H1 (cell line): ENCODE measurements around the gene CRTC2. TPM values are rescaled to one million over a fixed set of nuclear protein-coding genes. Genes with fewer than 3 reads are reported as not detected.

Experiments used
- CTCF ChIA-PET: fragments of 300-600 bp; sonication (Branson Sonifier 250); formaldehyde crosslinking; loops from one replicate; lab custom pipeline; 2021; ENCODE audit not compliant: partially characterized antibody; lab: Charles Lee
- POLR2A ChIA-PET: fragments of 300-600 bp; sonication (Branson Sonifier 250); formaldehyde crosslinking; loops from one replicate; lab custom pipeline; 2021; ENCODE audit warnings: inconsistent platforms; ENCODE audit not compliant: partially characterized antibody; lab: Charles Lee
- DNase-seq, 2 experiments: peaks; one replicate each; pipeline versions ENCODE4 v3.0.0 to v3.0.0-alpha.2; 2010 to 2022; ENCODE audit warnings: low spot score in 2 of 2, low read depth in 1 of 2, mixed read lengths in 1 of 2
- FAIRE-seq: peaks from 2 replicates; lab custom pipeline; 2011; peaks lifted over from hg19 to GRCh38; lab: Jason Lieb, UNC
- H2AFZ ChIP-seq: 2 replicates; pipeline ENCODE4 v1.8.1; 2012; ENCODE audit warnings: low read length, inconsistent platforms
- H2AK5ac ChIP-seq: 2 replicates; pipeline ENCODE4 v1.6.1; 2013; ENCODE audit warnings: low read depth, low read length
- H2BK120ac ChIP-seq: replicated peaks from 2 replicates; pipeline ENCODE3; 2013; ENCODE audit warnings: low read depth, low read length, inconsistent platforms
- H2BK12ac ChIP-seq: 2 replicates; pipeline ENCODE4 v1.6.1; 2013; ENCODE audit warnings: low read depth, low read length
- H2BK15ac ChIP-seq: 2 replicates; pipeline ENCODE4 v1.6.1; 2013; ENCODE audit warnings: low read length
- H2BK20ac ChIP-seq: 2 replicates; pipeline ENCODE4 v1.6.1; 2013; ENCODE audit warnings: low read length
- H2BK5ac ChIP-seq: 2 replicates; pipeline ENCODE4 v1.6.1; 2013; ENCODE audit warnings: low read depth, low read length
- H3K14ac ChIP-seq: 2 replicates; pipeline ENCODE4 v1.6.1; 2013; ENCODE audit warnings: inconsistent platforms; ENCODE audit not compliant: insufficient read length
- H3K18ac ChIP-seq: 2 replicates; pipeline ENCODE4 v1.6.1; 2013; ENCODE audit warnings: low read length; ENCODE audit errors: extremely low read depth
- H3K23ac ChIP-seq: 2 replicates; pipeline ENCODE4 v1.6.1; 2013; ENCODE audit warnings: inconsistent platforms; ENCODE audit not compliant: insufficient read length
- H3K23me2 ChIP-seq: 2 replicates; pipeline ENCODE4 v1.6.1; 2013; ENCODE audit warnings: low read depth, low read length
- H3K27ac ChIP-seq: 2 replicates; pipeline ENCODE4 v1.6.1; 2011; ENCODE audit warnings: low read depth, low read length, inconsistent platforms
- H3K27me3 ChIP-seq, 4 experiments: replicated peaks in 1 of 4; 1 replicate in 1 of 4; 2 replicates in 3 of 4; pipeline versions ENCODE4 v1.6.1 to v1.8.1; 2011 to 2013; ENCODE audit warnings: low read length in 3 of 4, mild to moderate bottlenecking in 3 of 4, inconsistent platforms in 2 of 4, mixed read lengths in 2 of 4, moderate library complexity in 1 of 4; ENCODE audit not compliant: control insufficient read depth in 3 of 4, insufficient read depth in 3 of 4; ENCODE audit errors: extremely low read depth in 1 of 4
- H3K36me3 ChIP-seq, 4 experiments: 2 replicates each; pipeline versions ENCODE4 v1.6.1 to v1.8.1; 2011 to 2013; ENCODE audit warnings: mild to moderate bottlenecking in 4 of 4, low read length in 3 of 4, moderate library complexity in 2 of 4, control low read depth in 1 of 4, inconsistent platforms in 1 of 4; ENCODE audit not compliant: insufficient read depth in 4 of 4, control insufficient read depth in 2 of 4
- H3K4ac ChIP-seq: replicated peaks from 2 replicates; pipeline ENCODE3; 2013; ENCODE audit warnings: low read length, low read depth, mixed read lengths, inconsistent platforms; ENCODE audit not compliant: insufficient read length
- H3K4me1 ChIP-seq, 4 experiments: replicated peaks in 1 of 4; 1 replicate in 1 of 4; 2 replicates in 3 of 4; pipeline versions ENCODE4 v1.6.1 to v1.8.1; 2011 to 2013; ENCODE audit warnings: low read length in 3 of 4, inconsistent platforms in 2 of 4, mixed read lengths in 1 of 4; ENCODE audit not compliant: insufficient read depth in 4 of 4, control insufficient read depth in 3 of 4
- H3K4me2 ChIP-seq, 2 experiments: 2 replicates each; pipeline versions ENCODE4 v1.6.1 to v1.8.1; 2011 to 2013; ENCODE audit warnings: low read depth in 2 of 2, low read length in 2 of 2, control low read depth in 1 of 2, inconsistent platforms in 1 of 2, mild to moderate bottlenecking in 1 of 2; ENCODE audit not compliant: insufficient read depth in 1 of 2
- H3K4me3 ChIP-seq, 4 experiments: fragments of 200-600, 300-600 bp in 1 of 4; sonication (generic), shearing (Covaris generic), sonication (Bioruptor Twin) in 1 of 4; 2 replicates each; pipeline versions ENCODE4 v1.5.1 to v1.8.1; 2011 to 2016; ENCODE audit warnings: low read length in 4 of 4, low read depth in 3 of 4, control low read depth in 2 of 4, inconsistent platforms in 2 of 4, mild to moderate bottlenecking in 2 of 4, mixed read lengths in 1 of 4, moderate library complexity in 1 of 4; ENCODE audit not compliant: insufficient read depth in 2 of 4; ENCODE audit errors: extremely low read depth in 1 of 4
- H3K56ac ChIP-seq: replicated peaks from 2 replicates; pipeline ENCODE3; 2013; ENCODE audit warnings: low read depth, mild to moderate bottlenecking, mixed read lengths, low read length, inconsistent platforms; ENCODE audit not compliant: insufficient read length
- H3K79me1 ChIP-seq: 2 replicates; pipeline ENCODE4 v1.6.1; 2013; ENCODE audit warnings: low read depth, low read length, control low read depth
- H3K79me2 ChIP-seq, 2 experiments: 2 replicates each; pipeline versions ENCODE4 v1.6.1 to v1.8.1; 2012 to 2013; ENCODE audit warnings: low read length in 2 of 2, mild to moderate bottlenecking in 2 of 2, inconsistent platforms in 1 of 2; ENCODE audit not compliant: insufficient read depth in 2 of 2, control insufficient read depth in 1 of 2
- H3K9ac ChIP-seq, 4 experiments: replicated peaks in 1 of 4; 1 replicate in 1 of 4; 2 replicates in 3 of 4; pipeline versions ENCODE4 v1.6.1 to v1.8.1; 2011 to 2013; ENCODE audit warnings: low read depth in 3 of 4, low read length in 3 of 4, control low read depth in 2 of 4, mild to moderate bottlenecking in 2 of 4, moderate library complexity in 2 of 4, inconsistent platforms in 1 of 4; ENCODE audit errors: extremely low read depth in 1 of 4
- H3K9me3 ChIP-seq, 2 experiments: 2 replicates each; pipeline versions ENCODE4 v1.6.1 to v1.8.1; 2012 to 2013; ENCODE audit warnings: mild to moderate bottlenecking in 2 of 2, moderate library complexity in 2 of 2, control low read depth in 1 of 2, inconsistent platforms in 1 of 2, low read depth in 1 of 2, low read length in 1 of 2, mixed read lengths in 1 of 2; ENCODE audit not compliant: insufficient read depth in 2 of 2
- H4K20me1 ChIP-seq, 2 experiments: replicated peaks in 1 of 2; 2 replicates each; pipeline versions ENCODE3 to v1.8.1; 2011 to 2013; ENCODE audit warnings: inconsistent platforms in 2 of 2, low read length in 2 of 2, mild to moderate bottlenecking in 1 of 2; ENCODE audit not compliant: insufficient read depth in 2 of 2, control insufficient read depth in 1 of 2
- H4K5ac ChIP-seq: 2 replicates; pipeline ENCODE4 v1.6.1; 2013; ENCODE audit warnings: low read length, low read depth, mixed read lengths, inconsistent platforms; ENCODE audit not compliant: insufficient read length
- H4K8ac ChIP-seq: 2 replicates; pipeline ENCODE4 v1.8.0; 2013; ENCODE audit warnings: mild to moderate bottlenecking, moderate library complexity, low read length, inconsistent platforms; ENCODE audit not compliant: insufficient read depth; ENCODE audit errors: extremely low read depth
- H4K91ac ChIP-seq: replicated peaks from 2 replicates; pipeline ENCODE3; 2013; ENCODE audit warnings: low read length, mixed read lengths, inconsistent platforms; ENCODE audit not compliant: insufficient read length
- HDAC2 ChIP-seq, 2 experiments: fragments of 300-600 bp in 1 of 2; sonication (generic) in 1 of 2; IDR thresholded peaks; 2 replicates each; pipeline ENCODE4 v1.6.1; 2011 to 2012; ENCODE audit warnings: low read depth in 2 of 2, low read length in 2 of 2, mild to moderate bottlenecking in 2 of 2, moderate library complexity in 2 of 2, borderline replicate concordance in 1 of 2, inconsistent platforms in 1 of 2
- HDAC6 ChIP-seq: IDR thresholded peaks from one replicate; pipeline ENCODE4 v1.7.1; 2012; ENCODE audit warnings: low read depth, mild to moderate bottlenecking, inconsistent platforms, low read length, moderate library complexity
- WGBS, 2 experiments: shearing (Covaris generic) in 1 of 2; methylation state at CpG; one replicate each; pipeline versions ENCODE4 v1.1.6 to v1.1.7; 2013 to 2015; ENCODE audit warnings: low lambda C conversion rate in 2 of 2, mixed read lengths in 2 of 2, inconsistent platforms in 1 of 2, low coverage in 1 of 2, missing lambda C conversion rate in 1 of 2; ENCODE audit not compliant: insufficient replicate concordance in 2 of 2, insufficient coverage in 1 of 2, insufficient read length in 1 of 2; ENCODE audit errors: extremely low coverage in 1 of 2, missing lambda C conversion rate in 1 of 2; 5-methylcytosine and 5-hydroxymethylcytosine counted together
- polyA plus RNA-seq, 7 experiments: library from polyadenylated mRNA; depleted of rRNA in 3 of 7; stranded (reverse) in 5 of 7; unstranded in 2 of 7; fragments of >200 nt in 5 of 7; fragments of 200-250 nt in 2 of 7; gene quantifications; 1 replicate in 5 of 7; 2 replicates in 1 of 7; 4 replicates in 1 of 7; pipeline versions ENCODE4 v1.2.1 to v1.2.3, GENCODE V29; 2011 to 2013; ENCODE audit warnings: missing spikeins in 2 of 7, mixed read lengths in 2 of 7
- total RNA-seq: library from RNA; stranded (reverse); fragmentation: NEBNext Ultra II Directional; extraction: Animal tissue kit (Norgen Biotek cat#: 25700); gene quantifications from 2 replicates; pipeline ENCODE4 v1.2.1, GENCODE V29; 2021

CRTC2 gene
- total and polyA plus RNA-seq, 2 of the 8 experiments (the other 6 are each of a cell fraction or from before 2014, with no cell fraction given) = 28.6 to 34.3 TPM

DNA sequence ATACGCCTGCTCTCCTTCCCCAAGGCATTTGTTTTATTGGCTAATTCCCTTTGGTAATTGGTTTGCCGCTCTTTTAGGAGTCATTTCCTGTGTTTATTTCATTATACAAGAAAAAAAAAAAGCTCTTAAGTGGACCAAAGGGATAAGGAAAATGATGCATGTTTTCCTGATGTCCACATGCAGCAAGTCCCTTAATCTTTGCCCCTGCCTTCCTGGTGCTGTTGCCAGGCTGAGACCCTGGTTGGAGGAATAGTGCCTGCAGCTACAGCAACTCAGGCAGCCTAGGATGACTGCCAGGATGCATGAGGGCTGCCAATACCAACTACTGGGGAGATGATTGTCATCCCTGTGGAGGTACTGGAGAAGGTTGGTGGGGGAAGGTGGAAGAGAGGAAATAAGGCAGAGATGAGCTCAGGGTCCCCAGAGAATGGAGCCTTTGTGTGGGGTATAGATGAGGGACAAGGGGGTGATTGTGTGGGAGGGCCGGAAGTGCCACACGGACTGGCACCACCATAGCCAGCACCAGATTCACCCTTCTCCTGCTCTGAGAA is 29.5 kb downstream of the CRTC2 start:
- Histone ChIP-seq H3K4me3 (no peak overlapping the region), H3K23me2 (peaks cover 3% of the 10 kb centered on the region), H4K8ac (no peak overlapping the region), H2BK20ac (no peak overlapping the region), H2BK120ac (no peak overlapping the region), H2BK12ac (no peak overlapping the region), H3K9me3 (no peaks in the 10 kb centered on the region), H3K36me3 (peaks cover 0 to 21% (median 14%) of the 10 kb centered on the region in 4 experiments), H3K79me1 (no peaks in the 10 kb centered on the region), H3K27me3 (no peaks in the 10 kb centered on the region), H3K18ac (no peak overlapping the region), H3K23ac (no peak overlapping the region), H2AK5ac (no peak overlapping the region), H2AFZ (no peak overlapping the region), H4K91ac (no peak overlapping the region), H3K4me2 (no peak overlapping the region), H4K20me1 (peaks cover 0 to 5% of the 10 kb centered on the region in 2 experiments), H3K79me2 (no peaks in the 10 kb centered on the region), H3K56ac (no peak overlapping the region), H2BK15ac (no peak overlapping the region), H2BK5ac (no peak overlapping the region), H3K4me1 (peaks cover 0 to 2% (median 0%) of the 10 kb centered on the region in 4 experiments; a peak in 1 of 7 replicates), H3K27ac (no peak overlapping the region), H3K14ac (no peak overlapping the region), H3K9ac (no peak overlapping the region), H4K5ac (no peak overlapping the region)
- DNase-seq (no peak), FAIRE-seq (no peak)
- ChIA-PET CTCF (interaction anchor here (0.6 to 2.8 kb wide), 12 partner anchors 9 to 122 kb away, joined by 3 to 14 read pairs (median 4); partner anchors contain the start of genes DENND4B, JTB and RAB13), POLR2A (interaction anchor here (0.7 to 5.1 kb wide), 20 partner anchors 10 to 263 kb away, joined by 3 to 60 read pairs (median 4); partner anchors contain the start of genes CRTC2, DENND4B, RPS27 and SLC39A1)
- WGBS, 2 experiments = 90% methylated on average over 4 of the region's 4 CpGs; no CpG with 5 or more reads in 1 of the 2 experiments
- TF ChIP-seq HDAC6 (no peak), HDAC2 (IDR thresholded peaks at IDR 0.05; ENCODE audit: borderline replicate concordance in 1 of 2, low read depth in 2 of 2, low read length in 2 of 2) (no peak)
- TF ChIP-seq, all 59 proteins: peak for 0
- H3K4ac ChIP-seq = no peak overlapping the region
